ENCODE data around the gene DIP2C. TPM values are rescaled to one million over a fixed set of nuclear protein-coding genes. Genes with fewer than 3 reads are reported as not detected.
A peak's percentile ranks its signal among the peaks of the same experiment; 100 is the strongest.

Gene DIP2C
- total RNA-seq, 3 donors from 2014 or later: 17.1 to 48.2 (median 20.3) TPM

- no peak overlapping the region for H3K4me3 ChIP-seq
- no peaks in the 10 kb centered on the region for H3K36me3 ChIP-seq
- intact Hi-C loops (cut with DNase I; ENCODE audit: low total_unique reads): loop anchor here (1.0 kb wide), 1 partner anchor 21 kb away; no protein-coding TSS in a partner anchor
- H3K27me3 ChIP-seq: no peaks in the 10 kb centered on the region
- H3K9me3 ChIP-seq: no peaks in the 10 kb centered on the region
- H3K27ac ChIP-seq: no peak overlapping the region
- no peak for DNase-seq (ENCODE audit: low spot score in 2 of 2)
- H3K4me1 ChIP-seq: peaks cover 5 to 10% of the 10 kb centered on the region in 2 donors
- TF ChIP-seq POLR2AphosphoS5 (IDR thresholded peaks at IDR 0.05): no peak
- TF ChIP-seq CTCF (IDR thresholded peaks at IDR 0.05): no peak
- no peak for TF ChIP-seq POLR2A (IDR thresholded peaks at IDR 0.05)
These were observed 68.5 kb downstream of the DIP2C start for GRCh38 chr10:620971-621370.

GRCh38 chr10:620417-620816 is 69.1 kb downstream of the DIP2C start:
- intact Hi-C loops (cut with DNase I; ENCODE audit: low total_unique reads): loop anchor here (1.0 kb wide), 1 partner anchor 20 kb away; no protein-coding TSS in a partner anchor

GRCh38 chr10:619710-620109 is 69.8 kb downstream of the DIP2C start:
- no peaks in the 10 kb centered on the region for H3K27me3 ChIP-seq
- no peaks in the 10 kb centered on the region for H3K9me3 ChIP-seq
- no peak overlapping the region for H3K27ac ChIP-seq
- DNase-seq (ENCODE audit: low spot score in 2 of 2): no peak
- peaks cover 5 to 9% of the 10 kb centered on the region in 2 donors for H3K4me1 ChIP-seq
- intact Hi-C loops (cut with DNase I; ENCODE audit: low total_unique reads): loop anchor here (1.0 kb wide), 1 partner anchor 19 kb away; no protein-coding TSS in a partner anchor
- H3K36me3 ChIP-seq: no peaks in the 10 kb centered on the region
- TF ChIP-seq CTCF (IDR thresholded peaks at IDR 0.05) (no peak), POLR2A (IDR thresholded peaks at IDR 0.05) (no peak), POLR2AphosphoS5 (IDR thresholded peaks at IDR 0.05) (no peak)
- H3K4me3 ChIP-seq: no peak overlapping the region

More at GRCh38 chr10:620417-620816, 69.1 kb downstream of the DIP2C start:
- DNase-seq (ENCODE audit: low spot score in 2 of 2): no peak
- Histone ChIP-seq H3K36me3 (no peaks in the 10 kb centered on the region), H3K4me1 (peaks cover 5 to 6% of the 10 kb centered on the region in 2 donors), H3K9me3 (no peaks in the 10 kb centered on the region), H3K27ac (no peak overlapping the region), H3K4me3 (no peak overlapping the region), H3K27me3 (no peaks in the 10 kb centered on the region)
- no peak for TF ChIP-seq CTCF (IDR thresholded peaks at IDR 0.05)
- TF ChIP-seq POLR2A (IDR thresholded peaks at IDR 0.05): no peak
- TF ChIP-seq POLR2AphosphoS5 (IDR thresholded peaks at IDR 0.05): no peak

GRCh38 chr10:618229-618989 is 71.1 kb downstream of the DIP2C start:
- Histone ChIP-seq H3K36me3 (no peaks in the 10 kb centered on the region), H3K27me3 (no peaks in the 10 kb centered on the region), H3K4me1 (peaks cover 0 to 14% of the 10 kb centered on the region in 2 donors), H3K9me3 (no peaks in the 10 kb centered on the region), H3K4me3 (no peak overlapping the region), H3K27ac (peak overlapping the region in 1 of 2 donors; percentile 60)
- no peak for TF ChIP-seq CTCF (IDR thresholded peaks at IDR 0.05)
- TF ChIP-seq POLR2AphosphoS5 (IDR thresholded peaks at IDR 0.05): no peak
- TF ChIP-seq POLR2A (IDR thresholded peaks at IDR 0.05): no peak
- intact Hi-C loops (cut with DNase I; ENCODE audit: low total_unique reads): no loop called here
- DNase-seq (ENCODE audit: low spot score in 2 of 2): no peak

GRCh38 chr10:617471-617870 is 72.0 kb downstream of the DIP2C start:
- H3K9me3 ChIP-seq: no peaks in the 10 kb centered on the region
- H3K4me3 ChIP-seq: no peak overlapping the region
- peaks cover 0 to 19% of the 10 kb centered on the region in 2 donors for H3K4me1 ChIP-seq
- DNase-seq (ENCODE audit: low spot score in 2 of 2): no peak
- no peaks in the 10 kb centered on the region for H3K36me3 ChIP-seq
- no peak overlapping the region for H3K27ac ChIP-seq
- intact Hi-C loops (cut with DNase I; ENCODE audit: low total_unique reads): no loop called here
- no peaks in the 10 kb centered on the region for H3K27me3 ChIP-seq
- no peak for TF ChIP-seq POLR2A (IDR thresholded peaks at IDR 0.05)
- TF ChIP-seq CTCF (IDR thresholded peaks at IDR 0.05): no peak
